ENCODE data around the gene MUC6.

MUC6 gene, protein sequence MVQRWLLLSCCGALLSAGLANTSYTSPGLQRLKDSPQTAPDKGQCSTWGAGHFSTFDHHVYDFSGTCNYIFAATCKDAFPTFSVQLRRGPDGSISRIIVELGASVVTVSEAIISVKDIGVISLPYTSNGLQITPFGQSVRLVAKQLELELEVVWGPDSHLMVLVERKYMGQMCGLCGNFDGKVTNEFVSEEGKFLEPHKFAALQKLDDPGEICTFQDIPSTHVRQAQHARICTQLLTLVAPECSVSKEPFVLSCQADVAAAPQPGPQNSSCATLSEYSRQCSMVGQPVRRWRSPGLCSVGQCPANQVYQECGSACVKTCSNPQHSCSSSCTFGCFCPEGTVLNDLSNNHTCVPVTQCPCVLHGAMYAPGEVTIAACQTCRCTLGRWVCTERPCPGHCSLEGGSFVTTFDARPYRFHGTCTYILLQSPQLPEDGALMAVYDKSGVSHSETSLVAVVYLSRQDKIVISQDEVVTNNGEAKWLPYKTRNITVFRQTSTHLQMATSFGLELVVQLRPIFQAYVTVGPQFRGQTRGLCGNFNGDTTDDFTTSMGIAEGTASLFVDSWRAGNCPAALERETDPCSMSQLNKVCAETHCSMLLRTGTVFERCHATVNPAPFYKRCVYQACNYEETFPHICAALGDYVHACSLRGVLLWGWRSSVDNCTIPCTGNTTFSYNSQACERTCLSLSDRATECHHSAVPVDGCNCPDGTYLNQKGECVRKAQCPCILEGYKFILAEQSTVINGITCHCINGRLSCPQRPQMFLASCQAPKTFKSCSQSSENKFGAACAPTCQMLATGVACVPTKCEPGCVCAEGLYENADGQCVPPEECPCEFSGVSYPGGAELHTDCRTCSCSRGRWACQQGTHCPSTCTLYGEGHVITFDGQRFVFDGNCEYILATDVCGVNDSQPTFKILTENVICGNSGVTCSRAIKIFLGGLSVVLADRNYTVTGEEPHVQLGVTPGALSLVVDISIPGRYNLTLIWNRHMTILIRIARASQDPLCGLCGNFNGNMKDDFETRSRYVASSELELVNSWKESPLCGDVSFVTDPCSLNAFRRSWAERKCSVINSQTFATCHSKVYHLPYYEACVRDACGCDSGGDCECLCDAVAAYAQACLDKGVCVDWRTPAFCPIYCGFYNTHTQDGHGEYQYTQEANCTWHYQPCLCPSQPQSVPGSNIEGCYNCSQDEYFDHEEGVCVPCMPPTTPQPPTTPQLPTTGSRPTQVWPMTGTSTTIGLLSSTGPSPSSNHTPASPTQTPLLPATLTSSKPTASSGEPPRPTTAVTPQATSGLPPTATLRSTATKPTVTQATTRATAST (N-terminal part only)

DNA sequence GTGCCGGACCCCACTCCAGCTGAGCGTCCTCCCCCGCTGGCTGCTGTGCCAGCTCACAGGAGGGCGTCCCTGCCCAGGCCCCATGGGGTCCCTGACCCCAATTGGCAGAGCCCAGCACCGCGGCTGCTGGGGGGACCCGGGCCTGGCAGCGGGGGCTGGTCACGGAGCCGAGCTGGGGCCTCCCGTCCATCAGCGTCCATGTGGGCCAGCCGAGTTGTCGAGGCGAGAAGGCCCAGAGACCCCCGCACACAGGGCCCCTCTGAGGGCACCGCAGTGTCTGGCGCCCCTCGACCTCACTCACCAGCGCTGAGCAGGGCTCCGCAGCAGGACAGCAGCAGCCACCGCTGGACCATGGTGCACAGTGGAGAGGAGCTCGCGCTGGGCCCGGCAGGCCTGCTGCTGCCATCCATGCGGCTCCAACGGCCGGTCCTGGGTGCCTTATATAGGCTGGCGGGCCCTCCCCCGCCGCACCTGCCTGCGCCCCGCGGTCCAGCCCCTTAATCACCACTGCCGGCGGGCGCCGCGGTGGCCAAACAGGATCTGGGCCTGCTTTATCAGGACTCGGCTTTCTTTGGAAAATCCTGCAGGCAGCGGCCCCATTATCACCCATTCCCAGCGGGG lies at the start of gene MUC6:
TSS of gene MUC6 (minus strand) at position 416 of the 621 bp plus-strand sequence. CDS start at position 353, 63 bp downstream.
- no peaks in the 10 kb centered on the region for H3K36me3 ChIP-seq (ENCODE audit: control insufficient read depth, insufficient read depth, low read length)
- H3K9me3 ChIP-seq (ENCODE audit: control insufficient read depth, insufficient read depth, low read length), result no peaks in the 10 kb centered on the region
- no peak within 1 kb of the TSS for H3K4me3 ChIP-seq (ENCODE audit: low read depth, low read length)
- H3K27me3 ChIP-seq (ENCODE audit: control insufficient read depth, insufficient read depth, low read length), result no peaks in the 10 kb centered on the region
- no peak within 1 kb of the TSS for H3K9ac ChIP-seq (ENCODE audit: low read depth, low read length)
- H3K4me1 ChIP-seq (ENCODE audit: control insufficient read depth, insufficient read depth, low read length), result no peaks in the 10 kb centered on the region

DNA sequence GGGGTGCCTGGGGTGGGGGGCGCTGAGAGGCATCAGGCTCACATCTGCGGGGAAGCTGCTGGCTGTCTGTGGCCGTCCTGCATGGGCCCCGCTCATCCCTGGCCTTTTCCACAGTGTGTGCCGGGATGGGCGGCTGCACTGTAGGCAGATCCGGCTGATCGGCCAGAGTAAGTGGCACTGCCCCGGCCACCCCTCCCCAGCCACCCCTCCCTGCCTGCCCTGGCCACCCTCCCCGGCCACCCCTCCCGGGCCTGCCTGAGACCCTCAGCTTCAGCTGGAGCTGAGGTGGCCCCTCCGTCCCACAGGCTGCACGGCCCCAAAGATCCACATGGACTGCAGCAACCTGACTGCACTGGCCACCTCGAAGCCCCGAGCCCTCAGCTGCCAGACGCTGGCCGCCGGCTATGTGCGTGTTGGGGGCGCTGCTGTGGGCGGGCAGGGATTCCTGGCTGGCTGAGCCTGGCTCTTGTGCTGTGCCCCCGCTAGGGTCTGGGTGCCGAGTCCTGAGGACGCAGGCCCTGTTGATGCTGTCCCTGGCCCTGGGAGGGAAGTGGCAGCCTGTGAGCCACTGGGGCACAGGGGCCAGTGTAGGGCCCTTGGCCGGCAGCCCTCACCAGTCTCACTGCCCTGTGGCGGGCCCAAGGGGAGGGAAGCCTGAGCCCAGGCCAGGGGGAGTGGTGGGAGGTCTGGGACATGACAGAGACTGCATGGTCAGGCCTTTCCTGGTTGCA lies 49.1 kb upstream of the MUC6 start:
- Histone ChIP-seq H3K27me3 (ENCODE audit: control insufficient read depth, insufficient read depth, low read length) (no peaks in the 10 kb centered on the region), H3K9ac (ENCODE audit: low read depth, low read length) (no peak overlapping the region), H3K4me3 (ENCODE audit: low read depth, low read length) (no peak overlapping the region), H3K9me3 (ENCODE audit: control insufficient read depth, insufficient read depth, low read length) (no peaks in the 10 kb centered on the region), H3K36me3 (ENCODE audit: control insufficient read depth, insufficient read depth, low read length) (no peaks in the 10 kb centered on the region), H3K4me1 (ENCODE audit: control insufficient read depth, insufficient read depth, low read length) (no peaks in the 10 kb centered on the region)

DNA sequence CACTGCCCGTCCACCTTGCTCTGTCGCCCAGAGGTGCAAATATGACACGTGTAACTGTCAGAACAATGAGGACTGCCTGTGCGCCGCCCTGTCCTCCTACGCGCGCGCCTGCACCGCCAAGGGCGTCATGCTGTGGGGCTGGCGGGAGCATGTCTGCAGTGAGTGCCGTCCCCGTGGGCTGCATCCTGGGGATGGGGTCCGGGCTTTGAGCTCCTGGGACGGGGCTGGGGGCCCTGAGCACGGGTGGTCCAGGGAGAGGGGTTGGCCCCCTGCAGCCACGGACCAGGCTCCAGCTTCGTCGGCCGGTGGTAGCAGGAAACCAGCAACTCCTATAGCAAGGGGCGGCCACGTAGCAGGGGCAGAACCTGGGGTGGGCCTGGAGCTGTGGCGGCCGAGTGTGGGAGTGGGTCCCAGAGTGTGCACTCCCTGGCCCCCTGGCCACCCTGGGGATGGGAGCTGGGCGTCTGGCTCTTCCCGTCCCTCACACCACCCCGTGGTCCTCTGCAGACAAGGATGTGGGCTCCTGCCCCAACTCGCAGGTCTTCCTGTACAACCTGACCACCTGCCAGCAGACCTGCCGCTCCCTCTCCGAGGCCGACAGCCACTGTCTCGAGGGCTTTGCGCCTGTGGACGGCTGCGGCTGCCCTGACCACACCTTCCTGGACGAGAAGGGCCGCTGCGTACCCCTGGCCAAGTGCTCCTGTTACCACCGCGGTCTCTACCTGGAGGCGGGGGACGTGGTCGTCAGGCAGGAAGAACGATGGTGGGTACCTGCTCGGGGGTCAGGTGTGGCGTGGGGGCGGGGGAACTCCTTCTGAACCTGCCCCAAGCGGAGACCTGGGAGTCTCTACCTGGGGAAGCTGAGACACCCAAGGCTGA lies 48.3 kb upstream of the MUC6 start:
- Histone ChIP-seq H3K4me1 (ENCODE audit: control insufficient read depth, insufficient read depth, low read length) (no peaks in the 10 kb centered on the region), H3K4me3 (ENCODE audit: low read depth, low read length) (no peak overlapping the region), H3K27me3 (ENCODE audit: control insufficient read depth, insufficient read depth, low read length) (no peaks in the 10 kb centered on the region), H3K36me3 (ENCODE audit: control insufficient read depth, insufficient read depth, low read length) (no peaks in the 10 kb centered on the region), H3K9ac (ENCODE audit: low read depth, low read length) (no peak overlapping the region), H3K9me3 (ENCODE audit: control insufficient read depth, insufficient read depth, low read length) (no peaks in the 10 kb centered on the region)

DNA sequence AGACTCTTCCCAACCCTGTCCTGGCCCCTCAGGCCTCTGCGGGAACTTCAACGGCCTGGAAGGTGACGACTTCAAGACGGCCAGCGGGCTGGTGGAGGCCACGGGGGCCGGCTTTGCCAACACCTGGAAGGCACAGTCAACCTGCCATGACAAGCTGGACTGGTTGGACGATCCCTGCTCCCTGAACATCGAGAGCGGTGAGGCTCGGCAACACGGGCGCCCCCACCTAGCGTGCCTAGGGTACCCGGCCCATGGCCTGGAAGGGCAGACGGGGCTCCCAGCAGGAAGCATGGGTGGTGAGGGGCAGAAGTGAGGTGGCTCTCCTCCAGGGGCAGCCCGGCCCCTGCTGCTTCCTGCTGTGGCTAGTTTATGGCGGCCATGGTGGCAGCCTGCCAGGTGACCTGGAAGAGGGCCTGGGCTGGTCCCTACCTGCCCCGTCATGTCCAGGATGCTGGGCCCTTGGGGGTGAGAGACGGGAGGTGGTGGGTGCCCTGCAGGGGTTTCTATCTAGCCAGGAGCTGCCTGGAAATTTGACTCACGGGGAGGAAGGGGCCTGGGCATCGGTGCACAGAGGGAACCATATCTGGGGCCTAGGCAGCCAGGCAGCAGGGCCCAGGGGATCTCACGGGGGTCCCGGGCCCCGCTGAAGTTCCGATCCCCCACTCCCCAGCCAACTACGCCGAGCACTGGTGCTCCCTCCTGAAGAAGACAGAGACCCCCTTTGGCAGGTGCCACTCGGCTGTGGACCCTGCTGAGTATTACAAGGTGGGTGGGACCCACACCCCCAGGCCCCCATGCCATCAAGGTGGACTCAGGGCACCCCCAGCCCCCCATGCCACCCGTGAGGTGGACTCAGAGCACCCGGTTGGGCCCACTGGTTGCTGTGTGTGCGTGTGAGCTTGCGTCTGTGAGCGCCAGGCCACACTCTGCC lies 47.4 kb upstream of the MUC6 start:
- no peaks in the 10 kb centered on the region for H3K9me3 ChIP-seq (ENCODE audit: control insufficient read depth, insufficient read depth, low read length)
- H3K27me3 ChIP-seq (ENCODE audit: control insufficient read depth, insufficient read depth, low read length), result no peaks in the 10 kb centered on the region

DNA sequence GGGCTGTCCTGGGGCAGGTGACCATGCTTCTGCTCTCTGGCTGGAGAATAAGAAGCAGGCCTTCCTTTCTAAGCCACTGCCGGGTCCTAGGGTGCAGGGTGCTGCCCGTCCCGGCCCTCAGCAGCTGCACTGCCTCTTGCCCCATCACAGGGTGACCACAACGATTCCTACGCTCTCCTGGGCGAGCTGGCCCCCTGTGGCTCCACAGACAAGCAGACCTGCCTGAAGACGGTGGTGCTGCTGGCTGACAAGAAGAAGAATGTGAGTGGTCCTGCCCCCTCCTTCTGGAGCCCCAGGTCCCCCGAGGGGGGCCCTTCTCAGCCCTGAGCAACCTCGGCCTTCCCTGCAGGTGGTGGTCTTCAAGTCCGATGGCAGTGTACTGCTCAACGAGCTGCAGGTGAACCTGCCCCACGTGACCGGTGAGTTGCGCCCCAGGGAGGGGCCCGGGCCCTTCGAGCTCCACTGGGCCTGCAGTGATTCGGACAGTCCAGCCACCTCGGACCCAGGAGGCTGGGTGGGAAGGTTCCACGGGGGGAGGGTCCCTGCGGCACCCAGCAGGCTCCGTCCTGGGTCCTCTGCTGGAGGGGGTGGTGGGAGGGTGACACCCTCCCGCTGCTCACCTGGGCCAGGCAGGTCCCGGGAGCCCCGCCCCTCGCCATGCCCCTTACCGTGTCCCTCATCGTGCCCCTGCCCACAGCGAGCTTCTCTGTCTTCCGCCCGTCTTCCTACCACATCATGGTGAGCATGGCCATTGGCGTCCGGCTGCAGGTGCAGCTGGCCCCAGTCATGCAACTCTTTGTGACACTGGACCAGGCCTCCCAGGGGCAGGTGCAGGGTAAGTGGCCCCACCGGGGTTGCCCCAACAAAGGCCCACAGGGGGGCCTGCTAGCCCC lies 46.5 kb upstream of the MUC6 start:
- no peak overlapping the region for H3K9ac ChIP-seq (ENCODE audit: low read depth, low read length)
- no peaks in the 10 kb centered on the region for H3K27me3 ChIP-seq (ENCODE audit: control insufficient read depth, insufficient read depth, low read length)
- no peaks in the 10 kb centered on the region for H3K36me3 ChIP-seq (ENCODE audit: control insufficient read depth, insufficient read depth, low read length)
- H3K4me3 ChIP-seq (ENCODE audit: low read depth, low read length), result no peak overlapping the region
- H3K9me3 ChIP-seq (ENCODE audit: control insufficient read depth, insufficient read depth, low read length), result no peaks in the 10 kb centered on the region
- no peaks in the 10 kb centered on the region for H3K4me1 ChIP-seq (ENCODE audit: control insufficient read depth, insufficient read depth, low read length)

More for the DNA sequence above, 47.4 kb upstream of the MUC6 start:
- Histone ChIP-seq H3K9ac (ENCODE audit: low read depth, low read length) (no peak overlapping the region), H3K36me3 (ENCODE audit: control insufficient read depth, insufficient read depth, low read length) (no peaks in the 10 kb centered on the region), H3K4me1 (ENCODE audit: control insufficient read depth, insufficient read depth, low read length) (no peaks in the 10 kb centered on the region), H3K4me3 (ENCODE audit: low read depth, low read length) (no peak overlapping the region)

DNA sequence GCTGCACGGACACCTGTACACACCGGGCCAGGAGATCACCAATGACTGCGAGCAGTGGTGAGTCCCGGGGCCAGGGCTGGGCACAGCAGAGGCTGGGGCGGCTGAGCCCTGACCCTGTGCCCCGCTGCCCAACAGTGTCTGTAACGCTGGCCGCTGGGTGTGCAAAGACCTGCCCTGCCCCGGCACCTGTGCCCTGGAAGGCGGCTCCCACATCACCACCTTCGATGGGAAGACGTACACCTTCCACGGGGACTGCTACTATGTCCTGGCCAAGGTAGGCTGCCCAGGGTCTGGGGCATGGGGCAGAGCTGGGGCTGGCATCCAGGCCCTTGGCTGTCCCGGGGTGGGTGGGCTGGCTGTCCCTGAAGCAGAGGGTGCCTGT lies 45.8 kb upstream of the MUC6 start:
- Histone ChIP-seq H3K4me1 (ENCODE audit: control insufficient read depth, insufficient read depth, low read length) (no peaks in the 10 kb centered on the region), H3K9ac (ENCODE audit: low read depth, low read length) (no peak overlapping the region), H3K9me3 (ENCODE audit: control insufficient read depth, insufficient read depth, low read length) (no peaks in the 10 kb centered on the region), H3K36me3 (ENCODE audit: control insufficient read depth, insufficient read depth, low read length) (no peaks in the 10 kb centered on the region), H3K27me3 (ENCODE audit: control insufficient read depth, insufficient read depth, low read length) (no peaks in the 10 kb centered on the region), H3K4me3 (ENCODE audit: low read depth, low read length) (no peak overlapping the region)

DNA sequence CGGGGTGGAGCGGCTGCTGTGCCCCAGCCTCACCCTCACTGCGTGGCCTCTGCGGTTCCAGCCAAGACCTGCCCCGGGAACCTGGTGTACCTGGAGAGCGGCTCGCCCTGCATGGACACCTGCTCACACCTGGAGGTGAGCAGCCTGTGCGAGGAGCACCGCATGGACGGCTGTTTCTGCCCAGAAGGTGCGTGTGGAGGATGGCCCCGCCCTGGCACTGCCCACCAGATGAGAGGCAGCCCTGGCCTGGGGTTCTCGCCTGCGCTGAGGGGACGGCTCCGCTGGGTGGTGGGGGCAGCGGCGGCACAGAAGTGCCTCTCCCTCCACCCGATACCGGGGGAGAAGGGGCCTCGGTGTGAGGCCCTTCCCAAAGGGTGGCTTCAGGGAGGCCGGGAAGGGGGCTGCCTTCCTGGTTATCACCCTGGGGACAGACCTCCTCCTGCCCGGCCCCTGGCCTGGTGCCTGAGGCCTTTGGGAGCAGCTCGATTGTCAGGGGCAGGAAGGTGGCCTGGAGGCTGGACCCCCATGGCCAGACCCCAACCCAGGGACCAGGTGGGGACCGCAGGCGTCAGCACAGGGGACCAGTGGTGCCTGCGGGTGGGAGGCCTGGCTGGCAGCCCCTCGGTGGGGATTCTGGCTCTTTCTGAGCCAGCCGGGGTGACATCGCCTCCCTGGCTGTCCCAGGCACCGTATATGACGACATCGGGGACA lies 45.2 kb upstream of the MUC6 start:
- Histone ChIP-seq H3K9me3 (ENCODE audit: control insufficient read depth, insufficient read depth, low read length) (no peaks in the 10 kb centered on the region), H3K36me3 (ENCODE audit: control insufficient read depth, insufficient read depth, low read length) (no peaks in the 10 kb centered on the region)

DNA sequence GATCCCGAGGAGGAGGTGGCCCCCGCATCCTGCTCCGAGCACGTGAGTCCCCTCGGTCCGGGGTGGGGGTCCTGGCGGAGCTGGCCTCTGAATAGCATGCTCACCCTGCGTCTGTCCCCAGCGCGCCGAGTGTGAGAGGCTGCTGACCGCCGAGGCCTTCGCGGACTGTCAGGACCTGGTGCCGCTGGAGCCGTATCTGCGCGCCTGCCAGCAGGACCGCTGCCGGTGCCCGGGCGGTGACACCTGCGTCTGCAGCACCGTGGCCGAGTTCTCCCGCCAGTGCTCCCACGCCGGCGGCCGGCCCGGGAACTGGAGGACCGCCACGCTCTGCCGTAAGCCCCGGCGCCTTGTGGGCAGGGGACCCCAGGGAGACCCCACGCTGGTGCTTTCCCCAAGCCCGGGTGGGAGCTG lies 41.7 kb upstream of the MUC6 start:
- Histone ChIP-seq H3K36me3 (ENCODE audit: control insufficient read depth, insufficient read depth, low read length) (no peaks in the 10 kb centered on the region), H3K9me3 (ENCODE audit: control insufficient read depth, insufficient read depth, low read length) (no peaks in the 10 kb centered on the region), H3K4me3 (ENCODE audit: low read depth, low read length) (no peak overlapping the region), H3K27me3 (ENCODE audit: control insufficient read depth, insufficient read depth, low read length) (no peaks in the 10 kb centered on the region), H3K4me1 (ENCODE audit: control insufficient read depth, insufficient read depth, low read length) (no peaks in the 10 kb centered on the region), H3K9ac (ENCODE audit: low read depth, low read length) (no peak overlapping the region)

More for the DNA sequence above, 45.2 kb upstream of the MUC6 start:
- no peaks in the 10 kb centered on the region for H3K27me3 ChIP-seq (ENCODE audit: control insufficient read depth, insufficient read depth, low read length)
- no peak overlapping the region for H3K4me3 ChIP-seq (ENCODE audit: low read depth, low read length)
- no peaks in the 10 kb centered on the region for H3K4me1 ChIP-seq (ENCODE audit: control insufficient read depth, insufficient read depth, low read length)
- H3K9ac ChIP-seq (ENCODE audit: low read depth, low read length), result no peak overlapping the region

Data from iPS-15b (cell line).